ENCODE results near the gene PADI1.

GRCh38 chr1:17243274-17243673 is 38.3 kb downstream of the PADI1 start:
- TF ChIP-seq, protein P1, sequence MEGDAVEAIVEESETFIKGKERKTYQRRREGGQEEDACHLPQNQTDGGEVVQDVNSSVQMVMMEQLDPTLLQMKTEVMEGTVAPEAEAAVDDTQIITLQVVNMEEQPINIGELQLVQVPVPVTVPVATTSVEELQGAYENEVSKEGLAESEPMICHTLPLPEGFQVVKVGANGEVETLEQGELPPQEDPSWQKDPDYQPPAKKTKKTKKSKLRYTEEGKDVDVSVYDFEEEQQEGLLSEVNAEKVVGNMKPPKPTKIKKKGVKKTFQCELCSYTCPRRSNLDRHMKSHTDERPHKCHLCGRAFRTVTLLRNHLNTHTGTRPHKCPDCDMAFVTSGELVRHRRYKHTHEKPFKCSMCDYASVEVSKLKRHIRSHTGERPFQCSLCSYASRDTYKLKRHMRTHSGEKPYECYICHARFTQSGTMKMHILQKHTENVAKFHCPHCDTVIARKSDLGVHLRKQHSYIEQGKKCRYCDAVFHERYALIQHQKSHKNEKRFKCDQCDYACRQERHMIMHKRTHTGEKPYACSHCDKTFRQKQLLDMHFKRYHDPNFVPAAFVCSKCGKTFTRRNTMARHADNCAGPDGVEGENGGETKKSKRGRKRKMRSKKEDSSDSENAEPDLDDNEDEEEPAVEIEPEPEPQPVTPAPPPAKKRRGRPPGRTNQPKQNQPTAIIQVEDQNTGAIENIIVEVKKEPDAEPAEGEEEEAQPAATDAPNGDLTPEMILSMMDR (IDR thresholded peaks at IDR 0.05; ENCODE audit: low read depth, low read length, missing input control), result no peak
- no peak for TF ChIP-seq RAD21 (IDR thresholded peaks at IDR 0.05)
- TF ChIP-seq, protein P2, sequence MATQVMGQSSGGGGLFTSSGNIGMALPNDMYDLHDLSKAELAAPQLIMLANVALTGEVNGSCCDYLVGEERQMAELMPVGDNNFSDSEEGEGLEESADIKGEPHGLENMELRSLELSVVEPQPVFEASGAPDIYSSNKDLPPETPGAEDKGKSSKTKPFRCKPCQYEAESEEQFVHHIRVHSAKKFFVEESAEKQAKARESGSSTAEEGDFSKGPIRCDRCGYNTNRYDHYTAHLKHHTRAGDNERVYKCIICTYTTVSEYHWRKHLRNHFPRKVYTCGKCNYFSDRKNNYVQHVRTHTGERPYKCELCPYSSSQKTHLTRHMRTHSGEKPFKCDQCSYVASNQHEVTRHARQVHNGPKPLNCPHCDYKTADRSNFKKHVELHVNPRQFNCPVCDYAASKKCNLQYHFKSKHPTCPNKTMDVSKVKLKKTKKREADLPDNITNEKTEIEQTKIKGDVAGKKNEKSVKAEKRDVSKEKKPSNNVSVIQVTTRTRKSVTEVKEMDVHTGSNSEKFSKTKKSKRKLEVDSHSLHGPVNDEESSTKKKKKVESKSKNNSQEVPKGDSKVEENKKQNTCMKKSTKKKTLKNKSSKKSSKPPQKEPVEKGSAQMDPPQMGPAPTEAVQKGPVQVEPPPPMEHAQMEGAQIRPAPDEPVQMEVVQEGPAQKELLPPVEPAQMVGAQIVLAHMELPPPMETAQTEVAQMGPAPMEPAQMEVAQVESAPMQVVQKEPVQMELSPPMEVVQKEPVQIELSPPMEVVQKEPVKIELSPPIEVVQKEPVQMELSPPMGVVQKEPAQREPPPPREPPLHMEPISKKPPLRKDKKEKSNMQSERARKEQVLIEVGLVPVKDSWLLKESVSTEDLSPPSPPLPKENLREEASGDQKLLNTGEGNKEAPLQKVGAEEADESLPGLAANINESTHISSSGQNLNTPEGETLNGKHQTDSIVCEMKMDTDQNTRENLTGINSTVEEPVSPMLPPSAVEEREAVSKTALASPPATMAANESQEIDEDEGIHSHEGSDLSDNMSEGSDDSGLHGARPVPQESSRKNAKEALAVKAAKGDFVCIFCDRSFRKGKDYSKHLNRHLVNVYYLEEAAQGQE (IDR thresholded peaks at IDR 0.05), result no peak
- no peak for TF ChIP-seq YY1 (IDR thresholded peaks at IDR 0.05)
- no peak for TF ChIP-seq RXRA (IDR thresholded peaks at IDR 0.05)
- TF ChIP-seq, protein P3, sequence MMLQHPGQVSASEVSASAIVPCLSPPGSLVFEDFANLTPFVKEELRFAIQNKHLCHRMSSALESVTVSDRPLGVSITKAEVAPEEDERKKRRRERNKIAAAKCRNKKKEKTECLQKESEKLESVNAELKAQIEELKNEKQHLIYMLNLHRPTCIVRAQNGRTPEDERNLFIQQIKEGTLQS (IDR thresholded peaks at IDR 0.05), result no peak
- TF ChIP-seq SP1 (IDR thresholded peaks at IDR 0.05), result no peak
- TF ChIP-seq JUND (IDR thresholded peaks at IDR 0.05), result no peak
- TF ChIP-seq HNF4G (IDR thresholded peaks at IDR 0.05), result no peak
- no peak for TF ChIP-seq EGR1 (IDR thresholded peaks at IDR 0.05; ENCODE audit: low read depth in 2 of 2)
- no peak for TF ChIP-seq MAX (IDR thresholded peaks at IDR 0.05)
- no peak for TF ChIP-seq TAF1 (conservative IDR thresholded peaks at IDR 0.05)

All from liver (tissue), 3 donors.